ENCODE results near the gene B3GAT1.
"Not testable (repeated sequence)": the region's sequence is repeated elsewhere in the genome, so short reads cannot be mapped to it uniquely, and the experiment has no call there.

Gene B3GAT1, protein sequence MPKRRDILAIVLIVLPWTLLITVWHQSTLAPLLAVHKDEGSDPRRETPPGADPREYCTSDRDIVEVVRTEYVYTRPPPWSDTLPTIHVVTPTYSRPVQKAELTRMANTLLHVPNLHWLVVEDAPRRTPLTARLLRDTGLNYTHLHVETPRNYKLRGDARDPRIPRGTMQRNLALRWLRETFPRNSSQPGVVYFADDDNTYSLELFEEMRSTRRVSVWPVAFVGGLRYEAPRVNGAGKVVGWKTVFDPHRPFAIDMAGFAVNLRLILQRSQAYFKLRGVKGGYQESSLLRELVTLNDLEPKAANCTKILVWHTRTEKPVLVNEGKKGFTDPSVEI
- 0 to 1.6 (median 0.09) reads per million in 18 experiments for total RNA-seq

DNA sequence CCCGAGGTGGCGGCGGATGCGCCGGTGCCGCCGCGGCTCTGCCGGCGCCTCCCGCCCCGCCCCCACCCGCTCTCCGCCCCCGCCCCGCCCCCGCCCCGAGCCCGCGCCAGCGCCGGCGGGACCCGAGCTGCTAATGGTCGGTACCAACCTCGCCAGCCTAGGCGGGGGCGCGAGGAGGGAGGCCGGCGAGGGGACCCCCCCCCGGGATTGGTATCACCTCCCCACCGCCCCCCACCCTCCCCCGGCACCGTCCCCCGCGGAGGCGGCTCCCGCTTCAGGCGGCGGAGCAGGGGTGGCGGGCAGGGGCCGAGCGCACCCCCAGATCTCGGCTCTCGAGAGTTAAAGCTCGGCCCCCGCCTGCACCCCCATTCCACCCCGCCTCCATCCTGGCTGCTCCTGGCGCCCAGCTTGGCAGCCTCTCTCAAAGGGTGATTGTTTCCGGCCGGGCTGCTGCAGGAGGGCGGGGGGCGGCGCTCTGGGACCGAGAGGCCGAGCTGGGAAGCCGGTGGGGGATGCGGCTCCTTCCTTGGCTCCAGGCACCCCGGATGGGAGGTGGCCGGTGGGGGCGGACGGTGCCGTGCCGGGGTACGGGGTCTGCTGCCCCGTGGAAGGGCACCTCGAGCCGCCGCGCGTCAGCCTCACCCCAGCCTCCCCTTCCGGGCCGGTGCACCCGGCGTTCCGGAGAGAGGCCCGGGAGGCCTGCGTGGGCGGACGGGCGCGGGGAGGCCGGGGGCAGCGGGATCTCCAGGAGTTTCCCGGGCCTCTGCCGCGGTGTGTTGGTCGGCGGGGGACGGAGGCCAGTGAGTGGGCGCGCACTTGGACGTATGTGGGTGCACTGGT lies at the start of gene B3GAT1:
Gene B3GAT1, minus strand, starts transcription at position 40 of the 840 bp plus-strand sequence. CDS start 24,583 bp downstream, outside the sequence.
- DNase-seq = no peak

DNA sequence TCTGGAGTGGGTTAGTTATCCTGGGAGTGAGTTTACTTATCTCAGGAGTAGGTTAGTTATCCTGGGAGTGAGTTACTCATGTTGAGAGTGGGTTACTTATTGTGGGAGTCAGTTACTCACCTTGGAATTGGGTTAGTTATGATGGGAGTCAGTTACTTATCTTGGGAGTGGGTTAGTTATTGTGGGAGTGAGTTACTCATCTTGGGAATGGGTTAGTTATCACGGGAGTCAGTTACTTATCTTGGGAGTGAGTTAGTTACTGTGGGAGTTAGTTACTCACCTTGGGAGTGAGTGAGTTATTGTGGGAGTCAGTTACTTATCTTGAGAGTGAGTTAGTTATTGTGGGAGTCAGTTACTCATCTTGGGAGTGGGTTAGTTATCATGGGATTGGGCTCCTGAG lies 49.6 kb upstream of the B3GAT1 start:
- no peak for DNase-seq

DNA sequence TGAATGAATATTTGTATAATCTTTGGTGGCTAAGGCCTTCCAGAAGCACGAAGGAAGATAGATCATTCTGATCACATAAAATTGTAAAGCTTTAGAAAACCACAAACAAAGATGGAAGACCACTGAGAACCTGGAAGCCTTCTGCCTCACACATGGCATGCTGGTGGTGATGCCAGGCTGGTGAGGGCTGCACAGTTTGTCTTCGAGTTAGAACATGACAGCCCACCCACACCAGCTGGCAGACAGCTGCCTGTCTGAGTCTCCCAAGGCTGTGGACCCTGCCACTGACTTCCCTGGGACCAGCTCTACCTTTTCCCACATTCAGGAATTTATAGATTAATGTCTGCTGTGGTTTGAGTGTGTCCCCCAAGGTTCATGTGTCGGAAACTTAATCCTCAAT lies 48.8 kb upstream of the B3GAT1 start:
- no peak for DNase-seq

DNA sequence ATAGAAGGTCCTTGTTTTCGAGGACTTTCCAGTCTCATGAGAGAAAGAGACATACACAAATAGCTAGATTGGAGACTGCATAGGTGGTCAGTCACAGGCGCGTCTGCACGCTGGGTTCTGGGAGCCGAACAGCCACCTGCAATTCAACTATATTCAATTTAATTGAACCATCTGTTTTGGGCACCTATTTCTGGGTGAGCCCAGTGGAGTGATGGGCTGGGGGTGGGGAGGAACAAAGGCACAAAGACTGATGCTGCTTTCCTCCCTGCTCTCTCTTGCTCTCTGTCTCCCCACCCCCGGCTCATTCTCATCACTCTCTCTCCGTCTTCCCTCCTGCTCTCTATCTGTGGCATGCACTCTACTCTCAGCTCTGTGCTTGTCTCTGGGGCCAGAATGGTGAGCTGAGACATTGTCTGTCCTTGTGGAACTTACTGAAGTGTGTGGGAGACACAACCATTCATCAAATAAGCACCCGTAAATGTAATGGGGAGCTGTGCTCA lies 48.1 kb upstream of the B3GAT1 start:
- no peak for DNase-seq

DNA sequence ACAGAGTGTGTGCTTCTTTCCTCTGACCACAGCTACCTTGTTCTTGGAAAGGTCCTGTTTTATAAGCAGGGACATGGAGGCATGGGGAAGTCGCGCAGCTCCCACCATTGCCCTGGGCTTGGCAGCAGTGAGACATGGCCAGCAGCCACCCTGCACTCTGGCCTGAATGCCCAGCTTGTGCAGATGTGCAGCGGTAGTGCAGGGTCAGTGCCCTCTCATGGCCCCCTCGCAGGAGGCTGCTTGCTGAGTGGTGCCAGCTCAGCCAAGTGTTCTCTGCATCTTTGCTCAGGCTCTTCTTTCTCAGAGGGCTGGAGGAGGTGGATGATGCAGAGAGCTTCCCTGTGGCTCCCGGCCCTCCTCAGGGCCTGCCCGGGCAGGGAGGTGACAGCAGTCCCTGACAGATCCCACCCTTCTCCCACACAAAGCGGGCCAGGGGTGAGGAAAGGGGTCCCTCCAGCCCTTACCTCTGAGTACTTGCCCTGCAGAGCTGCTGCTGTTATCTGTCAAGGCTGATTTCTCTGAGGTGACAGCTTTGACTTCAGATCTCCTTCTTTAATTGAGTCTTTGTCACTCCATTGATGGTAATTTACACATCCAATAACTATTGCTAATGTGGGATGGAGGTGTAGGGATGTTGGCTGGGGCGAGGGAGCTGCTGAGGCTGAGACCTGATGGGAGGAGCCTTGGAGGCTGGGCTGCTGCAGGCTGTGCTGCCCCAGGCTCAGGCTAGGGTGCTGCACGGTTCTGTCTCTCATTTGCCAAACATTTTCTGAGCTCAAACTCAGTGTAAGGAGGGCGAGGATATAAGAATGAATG lies 47.4 kb upstream of the B3GAT1 start:
- DNase-seq = no peak

DNA sequence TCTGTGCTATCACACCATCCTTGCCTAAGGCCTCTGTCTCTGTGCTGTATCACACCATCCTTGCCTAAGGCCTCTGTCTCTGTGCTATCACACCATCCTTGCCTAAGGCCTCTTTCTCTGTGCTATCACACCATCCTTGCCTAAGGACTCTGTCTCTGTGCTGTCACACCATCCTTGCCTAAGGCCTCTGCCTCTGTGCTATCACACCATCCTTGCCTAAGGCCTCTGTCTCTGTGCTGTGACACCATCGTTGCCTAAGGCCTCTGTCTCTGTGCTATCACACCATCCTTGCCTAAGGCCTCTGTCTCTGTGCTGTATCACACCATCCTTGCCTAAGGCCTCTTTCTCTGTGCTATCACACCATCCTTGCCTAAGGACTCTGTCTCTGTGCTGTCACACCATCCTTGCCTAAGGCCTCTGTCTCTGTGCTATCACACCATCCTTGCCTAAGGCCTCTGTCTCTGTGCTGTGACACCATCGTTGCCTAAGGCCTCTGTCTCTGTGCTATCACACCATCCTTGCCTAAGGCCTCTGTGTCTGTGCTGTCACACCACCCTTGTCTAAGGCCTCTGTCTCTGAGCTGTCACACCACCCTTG lies 45.5 kb upstream of the B3GAT1 start:
- DNase-seq = not testable (repeated sequence)

DNA sequence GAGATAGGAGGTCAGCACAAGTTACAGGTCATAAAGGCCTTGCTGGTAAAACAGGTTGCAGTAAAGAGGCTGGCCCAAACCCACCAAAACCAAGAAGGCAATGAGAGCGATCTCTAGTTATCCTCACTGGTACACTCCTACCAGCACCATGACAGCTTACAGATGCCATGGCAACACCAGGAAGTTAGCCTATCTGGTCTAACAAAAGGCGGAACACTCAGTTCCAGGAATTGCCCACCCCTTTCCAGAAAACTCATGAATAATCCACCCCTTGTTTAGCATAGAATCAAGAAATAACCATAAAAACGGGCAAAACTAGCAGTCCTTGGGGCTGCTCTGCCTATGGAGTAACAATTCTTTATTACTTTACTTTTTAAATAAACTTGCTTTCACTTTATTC lies 43.5 kb upstream of the B3GAT1 start:
- no peak for DNase-seq

DNA sequence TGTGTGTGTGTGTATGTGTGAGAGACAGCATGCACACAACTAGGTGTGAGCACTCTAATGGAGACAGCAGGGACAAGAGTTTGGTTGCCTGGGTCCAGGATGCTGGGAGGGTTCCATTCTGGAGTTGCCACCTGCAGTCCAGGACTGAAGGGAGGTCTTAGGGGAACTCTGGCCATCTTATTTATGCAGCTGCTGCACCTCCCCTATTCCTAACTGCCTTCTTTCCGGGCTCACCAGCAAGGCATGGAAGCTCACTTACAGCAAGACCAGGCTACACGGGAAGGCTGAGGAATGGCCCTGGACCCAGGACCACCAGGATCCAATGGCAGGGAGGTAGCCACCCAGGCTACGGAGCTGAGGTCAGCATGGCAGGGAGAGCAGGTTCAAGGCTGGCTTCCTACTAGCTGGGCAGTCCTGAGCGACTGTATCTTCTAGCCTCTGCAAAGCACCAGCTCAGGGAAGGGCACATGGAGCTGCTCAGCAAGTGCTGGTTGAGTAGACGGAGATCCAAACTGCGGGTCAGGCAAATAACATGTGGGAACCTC lies 42.2 kb upstream of the B3GAT1 start:
- no peak for DNase-seq

DNA sequence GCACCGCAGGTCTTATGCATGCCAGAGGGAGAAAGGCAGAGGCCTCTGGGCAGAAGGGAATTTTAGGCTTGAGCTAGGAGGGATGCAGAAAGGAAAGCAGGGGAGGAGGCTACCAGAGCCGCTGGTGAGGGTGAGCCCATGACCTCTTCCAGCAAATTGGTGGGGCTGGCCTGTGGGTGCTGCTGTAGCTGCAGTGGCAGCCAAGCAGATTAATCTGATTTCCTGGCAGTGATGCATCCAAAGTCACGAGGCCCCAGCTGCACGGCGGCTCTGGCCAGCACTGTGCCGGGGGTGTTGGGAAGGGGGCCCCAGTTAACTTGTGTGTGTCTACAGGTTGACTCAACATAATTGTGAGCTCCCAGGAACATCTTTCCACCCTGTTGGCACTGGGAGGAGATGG lies 41.4 kb upstream of the B3GAT1 start:
- no peak for DNase-seq

DNA sequence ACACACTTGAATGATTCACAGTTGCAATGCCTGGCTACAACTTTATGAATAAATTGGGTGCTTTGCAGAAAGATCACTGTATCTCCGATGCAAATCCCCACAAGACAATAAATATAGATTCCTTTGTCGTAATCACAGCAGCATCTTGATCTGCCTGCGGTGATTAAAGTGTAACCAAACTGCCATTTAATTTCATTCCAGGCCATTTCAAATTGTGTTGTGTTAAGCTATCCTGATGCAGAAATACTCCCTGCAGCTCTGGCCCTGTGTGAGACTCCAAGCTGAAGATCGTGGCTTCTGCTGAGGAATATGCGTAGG lies 40.8 kb upstream of the B3GAT1 start:
- DNase-seq = no peak

DNA sequence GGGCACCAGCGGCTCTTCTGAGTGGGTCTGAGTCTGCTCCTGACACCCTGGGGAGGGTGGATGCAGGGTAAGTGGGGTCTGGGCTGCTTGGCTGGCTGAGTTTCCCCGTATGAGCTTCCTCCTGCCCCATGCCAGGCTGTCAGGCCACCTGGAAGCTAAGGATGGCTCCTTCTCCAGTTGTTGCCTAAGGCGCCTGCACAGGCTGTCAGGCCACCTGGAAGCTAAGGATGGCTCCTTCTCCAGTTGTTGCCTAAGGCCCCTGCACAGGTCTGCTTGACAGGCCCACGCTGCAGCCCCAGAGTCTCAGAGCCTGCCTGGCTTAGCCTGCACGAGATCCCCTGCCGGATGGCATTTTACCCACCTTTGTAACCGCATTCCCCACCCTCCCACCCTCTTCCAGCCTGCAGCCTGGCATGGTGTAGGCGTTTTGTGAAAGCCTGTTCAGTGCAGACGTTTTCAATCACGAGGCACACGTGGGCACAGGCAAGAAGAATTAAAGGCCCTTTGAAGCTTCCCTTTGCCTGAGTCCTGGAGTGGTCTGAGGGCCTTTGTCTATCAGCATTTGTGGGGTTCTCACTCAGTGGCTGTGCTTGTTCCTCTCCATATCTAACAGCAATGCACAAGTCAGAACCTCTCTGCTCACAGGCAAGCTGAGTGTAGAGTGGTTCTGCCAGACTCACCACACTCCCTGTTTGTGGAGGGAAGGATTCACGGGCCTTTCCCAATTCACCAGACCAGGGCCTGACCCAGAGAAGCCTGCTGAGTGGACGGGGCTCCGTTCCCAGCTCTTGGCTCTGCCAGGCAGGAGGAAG lies 40.2 kb upstream of the B3GAT1 start:
- DNase-seq = no peak

DNA sequence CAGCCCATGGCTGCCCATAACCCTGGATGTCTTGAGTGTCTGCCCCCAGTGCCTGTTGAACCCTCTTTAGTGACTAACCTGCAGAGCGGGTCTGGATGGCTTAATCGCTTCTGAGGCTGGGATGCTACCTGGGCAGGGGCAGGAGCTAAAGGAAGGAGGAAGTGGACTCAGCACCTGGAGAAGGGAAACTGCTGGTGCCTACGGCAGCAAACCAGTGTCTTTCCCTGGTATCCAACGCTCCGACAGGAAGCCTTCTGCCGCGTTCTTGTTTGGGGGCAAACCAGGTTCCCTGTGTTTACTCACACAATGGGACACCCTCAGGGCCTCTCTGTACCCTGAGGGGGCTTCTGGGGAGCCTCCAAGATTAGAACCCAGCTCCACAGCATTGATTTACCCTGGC lies 38.1 kb upstream of the B3GAT1 start:
- DNase-seq = no peak

DNA sequence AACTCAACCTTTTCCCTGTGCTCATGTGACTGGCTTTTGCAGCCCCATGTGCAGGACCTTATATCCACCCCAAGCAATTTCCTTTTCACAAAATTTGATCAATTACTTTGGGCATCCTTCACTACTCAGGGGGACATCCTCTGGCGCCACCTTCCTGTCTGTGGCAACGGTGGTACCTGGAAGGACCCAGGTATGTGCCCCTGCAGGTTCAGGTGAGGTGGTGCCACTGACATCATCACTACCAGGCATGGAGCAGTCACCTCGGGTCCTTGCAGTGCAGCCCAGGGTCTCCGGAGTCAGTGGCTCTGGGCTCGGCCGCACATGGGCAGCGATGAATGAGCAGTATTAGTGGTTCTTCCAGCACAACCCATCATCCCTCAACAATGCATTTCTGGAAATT lies 37.7 kb upstream of the B3GAT1 start:
- no peak for DNase-seq

DNA sequence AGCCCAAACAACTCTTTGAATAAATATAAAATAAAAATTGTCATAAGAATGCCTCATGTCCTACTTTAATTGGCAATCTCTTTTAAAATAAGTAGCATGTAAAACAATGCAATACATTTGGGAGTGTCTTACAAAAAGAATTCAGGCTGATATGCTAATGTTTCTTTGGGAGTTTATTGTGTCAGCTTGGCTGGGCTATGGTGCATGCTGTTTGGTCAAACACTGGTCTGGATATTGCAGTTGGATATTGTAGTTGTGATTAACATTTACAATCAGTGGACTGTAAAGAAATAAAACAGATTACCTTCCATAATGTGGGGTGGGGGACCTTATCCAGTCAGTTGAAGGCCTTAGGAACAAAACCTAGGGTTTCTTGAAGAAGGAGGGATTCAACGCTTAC lies 37.0 kb upstream of the B3GAT1 start:
- no peak for DNase-seq

DNA sequence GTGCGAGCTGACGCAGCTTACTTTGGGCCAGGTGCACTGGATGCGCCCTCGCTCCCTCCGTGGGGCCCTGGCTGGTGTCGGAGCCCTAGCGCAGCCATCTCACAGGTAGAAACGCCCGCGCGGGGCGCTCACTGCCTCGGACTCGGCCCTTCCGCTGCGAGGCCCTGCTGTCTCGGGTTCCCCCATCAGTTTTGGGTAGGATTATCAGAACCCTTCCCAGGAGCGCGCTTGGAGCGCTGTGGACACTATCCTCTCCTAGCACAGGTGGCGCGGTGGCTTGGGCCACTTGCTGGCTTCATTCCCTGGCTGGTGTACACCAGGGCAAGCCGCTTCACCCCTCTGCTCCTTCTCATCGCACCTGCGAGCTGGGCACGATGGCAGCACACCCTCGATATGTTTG lies 35.7 kb upstream of the B3GAT1 start:
- DNase-seq = no peak

DNA sequence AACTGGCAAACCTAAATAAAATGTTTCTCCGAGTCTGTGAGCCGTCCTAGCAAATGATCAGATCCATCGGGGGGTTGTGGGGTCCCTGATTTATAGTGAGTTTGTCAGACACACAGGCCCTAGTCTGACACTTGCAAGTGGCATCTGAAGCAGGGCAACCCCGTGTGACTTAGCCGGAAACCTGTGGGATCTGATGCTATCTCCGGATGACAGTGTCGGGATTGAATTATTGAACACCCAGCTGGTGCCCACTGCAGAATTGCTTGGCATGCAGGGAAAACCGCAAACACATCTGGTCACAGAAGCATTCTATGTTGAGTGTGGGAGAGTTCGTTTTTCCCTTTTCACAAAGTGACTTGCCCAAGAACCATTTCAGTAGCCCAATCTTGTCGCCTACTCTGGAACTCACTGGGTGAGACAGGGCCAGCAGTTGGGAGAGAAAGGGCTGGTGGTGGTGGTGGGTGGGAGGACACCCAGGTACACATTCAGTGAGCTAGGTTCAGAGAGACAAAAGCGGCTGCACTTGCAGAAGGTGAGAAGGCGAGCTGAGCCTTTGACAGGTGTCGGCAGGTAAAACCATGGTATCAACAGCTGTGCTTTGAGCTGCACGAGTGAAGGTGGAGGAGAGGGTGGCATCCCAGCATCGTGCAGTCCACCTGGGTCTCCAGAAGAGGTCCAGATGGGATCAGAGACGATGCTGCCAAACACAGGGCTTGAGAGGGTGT lies 33.7 kb upstream of the B3GAT1 start:
- DNase-seq = no peak

DNA sequence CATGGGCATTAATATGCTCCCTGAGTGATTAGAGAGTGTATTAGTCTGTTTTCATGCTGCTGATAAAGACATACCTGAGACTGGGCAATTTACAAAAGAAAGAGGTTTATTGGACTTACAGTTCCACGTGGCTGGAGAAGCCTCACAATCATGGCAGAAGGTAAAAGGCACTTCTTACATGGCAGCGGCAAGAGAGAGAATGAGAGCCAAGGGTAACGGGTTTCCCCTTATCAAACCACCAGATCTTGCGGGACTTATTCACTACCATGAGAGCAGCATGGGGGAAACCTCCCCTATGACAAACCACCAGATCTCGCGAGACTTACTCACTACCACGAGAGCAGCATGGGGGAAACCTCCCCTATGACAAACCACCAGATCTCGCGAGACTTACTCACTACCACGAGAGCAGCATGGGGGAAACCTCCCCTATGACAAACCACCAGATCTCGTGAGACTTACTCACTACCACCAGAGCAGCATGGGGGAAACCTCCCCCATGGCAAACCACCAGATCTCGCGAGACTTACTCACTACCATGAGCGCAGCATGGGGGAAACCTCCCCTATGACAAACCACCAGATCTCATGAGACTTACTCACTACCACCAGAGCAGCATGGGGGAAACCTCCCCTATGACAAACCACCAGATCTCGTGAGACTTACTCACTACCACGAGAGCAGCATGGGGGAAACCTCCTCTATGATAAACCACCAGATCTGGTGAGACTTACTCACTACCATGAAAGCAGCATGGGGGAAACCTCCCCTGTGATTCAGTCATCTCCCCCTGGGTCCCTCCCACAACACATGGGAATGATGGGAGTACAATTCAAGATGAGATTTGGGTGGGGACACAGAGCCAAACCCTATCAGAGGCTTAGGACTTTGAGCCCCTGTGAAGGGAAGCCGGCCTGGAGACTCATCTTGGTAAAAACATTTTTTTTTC lies 32.4 kb upstream of the B3GAT1 start:
- not testable (repeated sequence) for DNase-seq

DNA sequence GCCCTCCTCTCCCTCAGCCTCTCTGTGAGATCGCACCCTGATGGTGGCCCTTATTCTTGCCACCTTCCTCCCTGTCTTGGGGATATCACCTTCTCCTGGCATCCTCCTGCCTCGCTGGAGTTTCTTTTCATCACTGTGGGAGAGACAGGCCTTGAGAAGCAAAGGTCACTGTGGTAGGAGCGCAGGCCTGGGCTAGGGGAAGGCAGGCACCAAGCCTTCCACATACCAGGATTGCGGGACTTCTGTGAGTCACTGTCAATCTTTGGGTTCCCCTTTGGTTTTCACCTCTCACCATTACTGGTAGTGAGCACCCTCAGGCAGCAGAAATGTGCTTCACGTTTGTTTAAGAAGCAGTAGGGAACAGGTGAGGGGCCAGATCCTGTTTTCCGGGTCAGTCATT lies 31.2 kb upstream of the B3GAT1 start:
- no peak for DNase-seq

DNA sequence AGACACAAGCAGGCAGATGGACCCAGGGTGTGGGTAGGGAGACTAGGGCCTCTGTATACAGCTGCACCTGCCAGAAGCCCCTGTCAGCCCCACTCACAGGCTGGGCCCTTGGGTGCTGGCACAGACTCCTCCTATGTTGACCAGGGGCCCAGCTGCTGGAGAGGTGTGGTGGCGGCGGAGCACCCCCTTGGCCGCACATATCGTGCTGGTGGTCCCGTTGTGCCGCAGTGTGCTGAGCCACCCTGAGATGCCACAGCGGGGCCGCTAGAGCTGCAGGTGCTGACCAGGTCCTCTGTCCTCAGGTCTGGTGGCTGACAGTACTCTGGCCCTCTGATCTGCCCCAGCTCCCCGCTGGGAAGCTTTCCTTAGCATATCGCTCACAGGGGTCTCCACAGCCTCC lies 30.2 kb upstream of the B3GAT1 start:
- no peak for DNase-seq

DNA sequence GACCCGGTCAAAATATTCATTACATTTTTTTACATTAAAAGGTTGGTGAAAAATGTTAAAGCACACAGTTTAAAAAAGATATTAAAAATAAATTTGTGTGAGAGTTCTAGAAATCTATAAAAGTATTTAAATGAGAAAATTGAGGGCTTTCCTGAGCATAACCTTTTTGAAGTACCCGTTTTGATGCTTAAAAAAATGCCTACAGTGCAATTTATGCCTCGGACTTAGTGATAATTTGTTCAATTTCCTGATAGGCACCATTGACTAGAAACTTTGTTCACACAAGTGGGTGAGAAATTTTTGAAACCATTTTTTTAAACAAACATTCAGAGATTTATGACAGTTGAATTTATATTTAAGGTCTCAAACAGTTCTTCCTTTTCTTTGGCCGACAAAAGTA lies 29.7 kb upstream of the B3GAT1 start:
- DNase-seq = no peak

All from inflammatory macrophage (primary cell).